Daoy (cell line): Measurements from ENCODE around the gene ZNF277. TPM values are rescaled to one million over a fixed set of nuclear protein-coding genes. Genes with fewer than 3 reads are reported as not detected.

ENCODE experiments used
- DNase-seq: peaks from one replicate; pipeline ENCODE4 v3.0.0-alpha.2; 2015; ENCODE audit warnings: low read depth
- total RNA-seq: library from RNA; depleted of rRNA; stranded (reverse); fragments of >200 nt; shearing (Covaris generic); gene quantifications from 2 replicates; pipeline ENCODE4 v1.2.3, GENCODE V29; 2014; rRNA removed

Gene ZNF277
- total RNA-seq, 1 experiment from 2014 or later = 40.4 TPM

- peak; percentile 79 for DNase-seq
Measured at GRCh38 chr7:112391079-112391821, 184.8 kb downstream of the ZNF277 start.

DNA sequence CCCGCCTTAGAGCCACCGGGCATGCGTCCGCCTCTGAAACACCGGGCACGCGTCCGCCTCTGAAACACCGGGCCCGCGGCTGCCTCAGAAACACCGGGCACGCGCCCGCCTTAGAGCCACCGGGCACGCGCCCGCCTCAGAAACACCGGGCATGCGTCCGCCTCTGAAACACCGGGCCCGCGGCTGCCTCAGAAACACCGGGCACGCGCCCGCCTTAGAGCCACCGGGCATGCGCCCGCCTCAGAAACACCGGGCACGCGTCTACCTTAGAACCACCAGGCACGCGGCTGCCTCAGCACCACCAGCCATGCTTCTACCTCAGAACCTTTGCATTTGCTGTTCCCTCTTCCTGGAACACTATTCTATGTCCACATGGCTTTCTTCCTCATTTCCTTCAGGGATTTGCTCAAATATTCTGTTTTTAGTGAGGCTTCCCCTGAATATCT lies 185.4 kb downstream of the ZNF277 start:
- peak; percentile 89 for DNase-seq

Other genes starting within 250 kb of the ZNF277 start
- gene DOCK4, start 296 bp upstream of the ZNF277 start, total RNA-seq = 10.7 and 17.2 TPM in 2 replicates
- 200 and 238 TPM in 2 replicates for gene IFRD1, start 243.8 kb downstream of the ZNF277 start, total RNA-seq